MCF 10A (cell line): ENCODE measurements around the gene TMEM97. TPM values are rescaled to one million over a fixed set of nuclear protein-coding genes. Genes with fewer than 3 reads are reported as not detected.

Experiments
- BruUV-seq: library from RNA; stranded (reverse); fragments of 400-500 nt; replicated peaks from 2 replicates; lab custom pipeline; 2021; lab: Mats Ljungman, UMichigan
- CTCF ChIA-PET: fragments of 300-600 bp; sonication (Branson Sonifier 250); formaldehyde crosslinking; extraction: SDS; loops from one replicate; lab custom pipeline; 2021; ENCODE audit warnings: antibody characterized with exemption, inconsistent platforms; lab: Yijun Ruan, JAX
- POLR2A ChIA-PET: fragments of 300-600, 350-650 bp; sonication (Branson Sonifier 250); formaldehyde crosslinking; extraction: SDS; loops from one replicate; lab custom pipeline; 2020; ENCODE audit warnings: antibody characterized with exemption, inconsistent platforms; lab: Yijun Ruan, JAX
- DNase-seq: peaks from one replicate; pipeline ENCODE4 v3.0.0-alpha.2; 2018; ENCODE audit not compliant: unreplicated experiment
- H3K27ac Mint-ChIP-seq: one replicate; pipeline ENCODE4 v1.8.0; 2022; ENCODE audit warnings: mild to moderate bottlenecking, low read depth, mixed read lengths; ENCODE audit not compliant: unreplicated experiment
- H3K27me3 Mint-ChIP-seq: one replicate; pipeline ENCODE4 v1.8.0; 2022; ENCODE audit warnings: mixed read lengths; ENCODE audit not compliant: insufficient read depth, unreplicated experiment
- H3K36me3 Mint-ChIP-seq: one replicate; pipeline ENCODE4 v1.8.0; 2022; ENCODE audit warnings: mild to moderate bottlenecking, moderate library complexity, mixed read lengths; ENCODE audit not compliant: insufficient read depth, unreplicated experiment
- H3K4me1 Mint-ChIP-seq: one replicate; pipeline ENCODE4 v1.8.0; 2022; ENCODE audit warnings: mixed read lengths; ENCODE audit not compliant: insufficient read depth, unreplicated experiment
- H3K4me3 Mint-ChIP-seq: one replicate; pipeline ENCODE4 v1.8.0; 2022; ENCODE audit warnings: mild to moderate bottlenecking, moderate library complexity, mixed read lengths; ENCODE audit not compliant: unreplicated experiment
- H3K9me3 Mint-ChIP-seq: one replicate; pipeline ENCODE4 v1.8.0; 2022; ENCODE audit warnings: mixed read lengths; ENCODE audit not compliant: unreplicated experiment
- intact Hi-C: fragments of 100-400 bp; cut with micrococcal nuclease; formaldehyde crosslinking; loops from 2 replicates; pipeline ENCODE4 v1.14.1; 2022
- total RNA-seq: library from RNA; stranded (reverse); gene quantifications from 2 replicates; pipeline ENCODE4 v1.2.3, GENCODE V29; 2022
- TF ChIP-seq, protein P1 (sequence below): fragments of 200-600 bp; IDR thresholded peaks from one replicate; pipeline ENCODE4 v1.8.0; 2022; ENCODE audit warnings: antibody characterized with exemption, mild to moderate bottlenecking; ENCODE audit not compliant: unreplicated experiment

TMEM97 gene
- total RNA-seq, 1 experiment from 2014 or later: 12.1 TPM

DNA sequence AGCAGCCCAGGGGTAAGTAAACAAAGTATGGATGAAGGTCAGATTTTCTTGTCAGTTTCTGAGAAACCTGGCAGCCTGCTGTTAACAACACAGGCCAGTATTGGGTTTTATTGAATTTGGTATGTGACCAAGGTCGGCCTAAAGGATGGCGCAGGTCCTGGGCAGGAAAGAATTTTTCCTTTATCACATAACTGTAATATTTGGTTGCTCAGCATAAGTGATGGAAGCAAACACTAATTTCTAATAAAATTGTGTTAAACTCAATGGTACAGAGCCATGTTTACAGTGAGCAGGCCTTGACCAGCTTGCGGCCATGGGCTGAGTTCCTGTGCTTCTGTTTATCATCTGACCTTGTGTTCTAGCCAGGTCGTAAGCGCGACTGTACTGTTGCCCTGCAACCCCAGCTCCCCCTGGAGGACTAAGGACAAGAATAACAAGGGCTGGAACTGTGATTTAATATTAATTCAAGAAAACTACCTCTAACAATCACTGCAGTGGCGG lies 27.8 kb downstream of the TMEM97 start:
- Mint-ChIP-seq H3K4me3 (no peak overlapping the region), H3K4me1 (peaks cover 12% of the 10 kb centered on the region), H3K27ac (peak overlapping the region; percentile 59), H3K9me3 (no peaks in the 10 kb centered on the region), H3K27me3 (no peaks in the 10 kb centered on the region), H3K36me3 (peaks cover 87% of the 10 kb centered on the region)
- DNase-seq: no peak
- intact Hi-C loops: no loop called here
- ChIA-PET CTCF (interaction anchor here (0.6 to 4.4 kb wide), 15 partner anchors 8 to 146 kb away, joined by 3 to 23 read pairs (median 4); partner anchors contain the start of genes IFT20, POLDIP2 and TNFAIP1), POLR2A (interaction anchor here (0.6 to 5.8 kb wide), 20 partner anchors 9 to 276 kb away, joined by 3 to 85 read pairs (median 4); partner anchors contain the start of genes IFT20, POLDIP2, TMEM97 and TNFAIP1)
- TF ChIP-seq, protein P1, sequence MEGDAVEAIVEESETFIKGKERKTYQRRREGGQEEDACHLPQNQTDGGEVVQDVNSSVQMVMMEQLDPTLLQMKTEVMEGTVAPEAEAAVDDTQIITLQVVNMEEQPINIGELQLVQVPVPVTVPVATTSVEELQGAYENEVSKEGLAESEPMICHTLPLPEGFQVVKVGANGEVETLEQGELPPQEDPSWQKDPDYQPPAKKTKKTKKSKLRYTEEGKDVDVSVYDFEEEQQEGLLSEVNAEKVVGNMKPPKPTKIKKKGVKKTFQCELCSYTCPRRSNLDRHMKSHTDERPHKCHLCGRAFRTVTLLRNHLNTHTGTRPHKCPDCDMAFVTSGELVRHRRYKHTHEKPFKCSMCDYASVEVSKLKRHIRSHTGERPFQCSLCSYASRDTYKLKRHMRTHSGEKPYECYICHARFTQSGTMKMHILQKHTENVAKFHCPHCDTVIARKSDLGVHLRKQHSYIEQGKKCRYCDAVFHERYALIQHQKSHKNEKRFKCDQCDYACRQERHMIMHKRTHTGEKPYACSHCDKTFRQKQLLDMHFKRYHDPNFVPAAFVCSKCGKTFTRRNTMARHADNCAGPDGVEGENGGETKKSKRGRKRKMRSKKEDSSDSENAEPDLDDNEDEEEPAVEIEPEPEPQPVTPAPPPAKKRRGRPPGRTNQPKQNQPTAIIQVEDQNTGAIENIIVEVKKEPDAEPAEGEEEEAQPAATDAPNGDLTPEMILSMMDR: no peak
- no TSS peak for BruUV-seq

DNA sequence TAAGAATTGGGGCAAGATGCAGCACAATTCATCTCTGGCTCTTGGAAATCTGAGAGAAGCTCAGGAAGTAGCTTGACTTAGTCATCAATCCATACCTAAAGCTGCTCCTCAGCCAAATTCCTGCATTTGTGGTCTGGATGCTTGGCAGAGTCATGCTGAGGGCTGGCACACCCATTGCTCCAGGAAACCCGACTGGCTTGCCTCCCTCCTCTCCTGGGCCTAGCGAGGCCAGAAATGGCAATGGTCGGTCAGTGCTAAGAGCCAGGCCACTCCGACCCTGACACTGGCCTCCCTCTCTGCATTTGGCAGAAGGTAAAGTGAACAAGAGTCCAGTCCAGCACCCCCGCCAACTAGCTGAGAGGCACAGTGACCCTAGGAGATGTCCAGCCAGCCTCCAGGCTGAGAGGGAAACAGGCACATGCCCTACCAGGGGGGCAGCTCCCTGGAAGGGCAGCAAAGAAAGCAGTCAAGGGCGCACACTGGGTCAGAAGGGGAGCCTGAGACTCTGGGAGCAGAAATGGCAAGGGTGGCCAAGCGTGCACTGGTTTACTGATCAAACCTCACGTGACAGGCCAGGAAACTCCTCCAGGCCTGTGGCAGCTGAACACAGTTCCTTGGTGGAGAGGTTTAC lies 28.4 kb downstream of the TMEM97 start:
- H3K4me1 Mint-ChIP-seq: peaks cover 12% of the 10 kb centered on the region
- ChIA-PET POLR2A (interaction anchor here (0.7 to 5.8 kb wide), 21 partner anchors 9 to 148 kb away, joined by 3 to 85 read pairs (median 4); partner anchors contain the start of genes IFT20, POLDIP2, TMEM97 and TNFAIP1), CTCF (interaction anchor here (0.6 to 4.4 kb wide), 13 partner anchors 9 to 194 kb away, joined by 3 to 23 read pairs (median 4); partner anchors contain the start of gene POLDIP2)
- H3K4me3 Mint-ChIP-seq: no peak overlapping the region
- peaks cover 86% of the 10 kb centered on the region for H3K36me3 Mint-ChIP-seq
- BruUV-seq: TSS peak; percentile 30
- H3K9me3 Mint-ChIP-seq: no peaks in the 10 kb centered on the region
- peak overlapping the region; percentile 54 for H3K27ac Mint-ChIP-seq
- no peaks in the 10 kb centered on the region for H3K27me3 Mint-ChIP-seq
- TF ChIP-seq, protein P1: no peak
- DNase-seq: peak; percentile 91
- intact Hi-C loops: no loop called here

DNA sequence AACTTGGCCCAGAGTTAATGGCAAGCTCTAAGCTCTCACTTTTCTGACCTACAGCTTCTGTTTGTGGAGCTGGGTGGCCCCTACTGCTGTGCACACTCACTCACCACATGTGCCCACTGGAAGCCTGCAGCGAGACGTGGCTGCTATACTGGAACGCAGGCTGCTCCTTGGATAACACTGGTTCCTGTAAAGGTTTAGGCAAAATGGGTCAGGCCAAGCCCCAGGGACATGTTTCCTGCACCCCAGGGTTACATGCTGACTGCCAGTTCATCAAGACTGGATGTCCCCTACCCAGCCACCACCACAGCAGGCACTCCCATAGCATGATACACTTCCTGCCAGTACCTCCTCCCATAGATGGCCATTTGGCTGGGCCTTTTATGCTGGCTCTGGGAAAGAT lies 30.0 kb downstream of the TMEM97 start:
- H3K36me3 Mint-ChIP-seq: peaks cover 88% of the 10 kb centered on the region
- no peak overlapping the region for H3K4me3 Mint-ChIP-seq
- ChIA-PET CTCF (interaction anchor here (1.0 to 4.4 kb wide), 3 partner anchors 9 to 144 kb away, joined by 3 to 23 read pairs (median 11); partner anchors contain the start of genes POLDIP2 and VTN), POLR2A (interaction anchor here (1.1 to 5.8 kb wide), 3 partner anchors 9 to 14 kb away, joined by 3 to 85 read pairs (median 7); partner anchors contain the start of genes IFT20 and TNFAIP1)
- TF ChIP-seq, protein P1: no peak
- no peaks in the 10 kb centered on the region for H3K27me3 Mint-ChIP-seq
- intact Hi-C loops: no loop called here
- no TSS peak for BruUV-seq
- no peaks in the 10 kb centered on the region for H3K9me3 Mint-ChIP-seq
- no peak overlapping the region for H3K27ac Mint-ChIP-seq
- H3K4me1 Mint-ChIP-seq: peaks cover 12% of the 10 kb centered on the region
- no peak for DNase-seq

DNA sequence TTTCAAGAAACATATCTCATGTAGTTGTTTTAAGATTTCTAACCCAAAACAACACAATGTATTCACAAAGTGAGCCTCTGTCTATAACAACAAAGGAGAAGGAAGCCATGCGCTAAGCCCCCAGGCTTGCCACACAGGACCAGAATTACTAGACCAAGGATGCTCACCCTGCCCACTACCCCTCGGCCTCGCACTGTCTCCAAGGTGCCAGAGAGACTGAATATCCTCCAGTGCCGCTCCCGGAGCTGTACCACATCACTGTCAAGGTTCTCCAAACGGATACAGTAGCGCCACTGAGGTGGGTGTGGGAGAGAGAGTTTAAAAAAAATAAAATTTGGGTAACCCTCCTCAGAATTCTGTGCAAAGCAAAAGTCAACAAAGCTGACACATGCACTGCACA lies 31.3 kb downstream of the TMEM97 start:
- peaks cover 88% of the 10 kb centered on the region for H3K36me3 Mint-ChIP-seq

More for the DNA sequence above, 31.3 kb downstream of the TMEM97 start:
- H3K4me3 Mint-ChIP-seq: no peak overlapping the region
- TF ChIP-seq, protein P1: no peak
- H3K4me1 Mint-ChIP-seq: peaks cover 12% of the 10 kb centered on the region
- no peaks in the 10 kb centered on the region for H3K9me3 Mint-ChIP-seq
- intact Hi-C loops: no loop called here
- H3K27me3 Mint-ChIP-seq: no peaks in the 10 kb centered on the region
- ChIA-PET CTCF (interaction anchor here (0.6 kb wide), 1 partner anchor 12 kb away, joined by 3 read pairs; no protein-coding TSS in a partner anchor), POLR2A (interaction anchor here (1.1 kb wide), 1 partner anchor 30 kb away, joined by 3 read pairs; no protein-coding TSS in a partner anchor)
- no peak overlapping the region for H3K27ac Mint-ChIP-seq
- no TSS peak for BruUV-seq
- DNase-seq: no peak
